Trophoblast cell (in vitro differentiated cells and primary cell): ENCODE data around the gene SPRN.

Source experiments
- DNase-seq, 2 donors: peaks; one replicate each; pipeline ENCODE4 v3.0.0-alpha.2; 2016
- H2AFZ ChIP-seq: 2 replicates; pipeline ENCODE4 v1.6.1; 2013; ENCODE audit warnings: low read length, moderate library complexity, mild to moderate bottlenecking; ENCODE audit not compliant: insufficient read depth, poor library complexity
- H2AK5ac ChIP-seq: 2 replicates; pipeline ENCODE4 v1.6.1; 2013; ENCODE audit warnings: mild to moderate bottlenecking, low read length
- H2BK120ac ChIP-seq: 2 replicates; pipeline ENCODE4 v1.6.1; 2013; ENCODE audit warnings: low read length, mild to moderate bottlenecking, moderate library complexity; ENCODE audit not compliant: insufficient read depth, poor library complexity
- H2BK12ac ChIP-seq: 2 replicates; pipeline ENCODE4 v1.6.1; 2013; ENCODE audit warnings: mild to moderate bottlenecking, low read length, moderate library complexity
- H2BK5ac ChIP-seq: 2 replicates; pipeline ENCODE4 v1.6.1; 2013; ENCODE audit warnings: low read length, low read depth, moderate library complexity, mild to moderate bottlenecking; ENCODE audit not compliant: poor library complexity
- H3K14ac ChIP-seq: 2 replicates; pipeline ENCODE4 v1.6.1; 2013; ENCODE audit warnings: mild to moderate bottlenecking, low read length
- H3K18ac ChIP-seq: 2 replicates; pipeline ENCODE4 v1.6.1; 2013; ENCODE audit warnings: mild to moderate bottlenecking, low read length
- H3K23ac ChIP-seq: 2 replicates; pipeline ENCODE4 v1.6.1; 2013; ENCODE audit warnings: low read length
- H3K27ac ChIP-seq: 2 replicates; pipeline ENCODE4 v1.5.1; 2013; ENCODE audit warnings: low read depth, mild to moderate bottlenecking, inconsistent platforms, low read length, moderate library complexity
- H3K27me3 ChIP-seq: 2 replicates; pipeline ENCODE4 v1.6.1; 2013; ENCODE audit warnings: inconsistent platforms, mild to moderate bottlenecking, low read length, moderate library complexity; ENCODE audit not compliant: insufficient read depth
- H3K36me3 ChIP-seq, 2 experiments: 1 replicate in 1 of 2; 2 replicates in 1 of 2; pipeline ENCODE4 v1.6.1; 2013; ENCODE audit warnings: low read length in 2 of 2, mild to moderate bottlenecking in 2 of 2, moderate library complexity in 1 of 2; ENCODE audit not compliant: insufficient read depth in 2 of 2, control insufficient read depth in 1 of 2
- H3K4ac ChIP-seq: 2 replicates; pipeline ENCODE4 v1.6.1; 2013; ENCODE audit warnings: low read depth, mild to moderate bottlenecking, low read length, moderate library complexity
- H3K4me1 ChIP-seq, 2 experiments: 1 replicate in 1 of 2; 2 replicates in 1 of 2; pipeline ENCODE4 v1.6.1; 2013; ENCODE audit warnings: low read length in 2 of 2, mild to moderate bottlenecking in 2 of 2, moderate library complexity in 1 of 2; ENCODE audit not compliant: insufficient read depth in 2 of 2, control insufficient read depth in 1 of 2
- H3K4me2 ChIP-seq: 2 replicates; pipeline ENCODE4 v1.6.1; 2013; ENCODE audit warnings: inconsistent platforms, mild to moderate bottlenecking, low read length, moderate library complexity
- H3K4me3 ChIP-seq: 2 replicates; pipeline ENCODE4 v1.5.1; 2013; ENCODE audit warnings: mild to moderate bottlenecking, low read depth, low read length, inconsistent platforms
- H3K79me1 ChIP-seq: one replicate; pipeline ENCODE4 v1.6.1; 2013; ENCODE audit warnings: low read length
- H3K79me2 ChIP-seq: 2 replicates; pipeline ENCODE4 v1.6.1; 2013; ENCODE audit warnings: low read length, mild to moderate bottlenecking; ENCODE audit not compliant: control insufficient read depth, insufficient read depth, poor library complexity
- H3K9ac ChIP-seq: 2 replicates; pipeline ENCODE4 v1.6.1; 2013; ENCODE audit warnings: mild to moderate bottlenecking, low read length
- H3K9me3 ChIP-seq: 2 replicates; pipeline ENCODE4 v1.6.1; 2013; ENCODE audit warnings: low read depth, mild to moderate bottlenecking, control low read depth, inconsistent platforms, low read length; ENCODE audit not compliant: insufficient read depth
- H4K12ac ChIP-seq: 2 replicates; pipeline ENCODE4 v1.6.1; 2013; ENCODE audit warnings: low read depth, mild to moderate bottlenecking, low read length, moderate library complexity
- H4K8ac ChIP-seq: 2 replicates; pipeline ENCODE4 v1.6.1; 2013; ENCODE audit warnings: low read depth, mild to moderate bottlenecking, low read length, moderate library complexity
- H4K91ac ChIP-seq: one replicate; pipeline ENCODE4 v1.6.1; 2013; ENCODE audit warnings: low read depth, mild to moderate bottlenecking, low read length, moderate library complexity
- WGBS: extraction: QIAGEN DNeasy Blood & Tissue Kit; methylation state at CpG from one replicate; pipeline ENCODE4 v1.1.7; 2013; ENCODE audit warnings: missing lambda C conversion rate; ENCODE audit not compliant: insufficient read length, insufficient coverage; ENCODE audit errors: extremely low coverage; 5-methylcytosine and 5-hydroxymethylcytosine counted together

The SPRN gene

DNA sequence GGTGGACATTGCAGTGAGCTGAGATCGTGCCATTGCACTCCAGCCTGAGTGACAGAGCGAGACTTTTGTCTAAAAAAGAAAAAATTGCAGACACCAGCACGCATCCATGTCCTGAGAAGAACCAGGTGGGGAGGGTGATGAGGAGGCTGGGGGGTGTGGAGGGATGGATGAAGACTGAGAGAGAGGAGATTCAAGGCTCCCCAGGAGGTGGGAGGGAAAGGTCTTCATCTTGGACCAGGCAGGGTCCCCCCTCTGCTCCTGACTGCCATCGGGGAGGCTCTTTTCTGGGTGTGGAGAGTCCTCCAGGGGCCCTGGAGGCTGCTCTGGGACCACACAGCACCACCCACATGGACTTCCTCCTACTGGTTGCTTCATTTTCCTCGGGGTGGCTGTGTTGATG lies 30.8 kb upstream of the SPRN start:
- no peak overlapping the region for H2AFZ ChIP-seq
- no peaks in the 10 kb centered on the region for H3K4me1 ChIP-seq
- peaks cover 71% of the 10 kb centered on the region for H3K9me3 ChIP-seq
- no peak overlapping the region for H3K27ac ChIP-seq
- H2AK5ac ChIP-seq: no peak overlapping the region
- no peak overlapping the region for H2BK12ac ChIP-seq
- H3K14ac ChIP-seq: no peak overlapping the region
- no peaks in the 10 kb centered on the region for H3K36me3 ChIP-seq
- H3K9ac ChIP-seq: no peak overlapping the region
- no peak for DNase-seq
- no peak overlapping the region for H4K8ac ChIP-seq
- no peaks in the 10 kb centered on the region for H3K79me2 ChIP-seq
- no peaks in the 10 kb centered on the region for H3K79me1 ChIP-seq
- H2BK120ac ChIP-seq: no peak overlapping the region
- no peak overlapping the region for H3K18ac ChIP-seq
- no peak overlapping the region for H3K23ac ChIP-seq
- H3K4me3 ChIP-seq: no peak overlapping the region
- WGBS: no CpG with 5 or more reads among the region's 5 CpGs
- no peak overlapping the region for H4K12ac ChIP-seq
- H3K4ac ChIP-seq: no peak overlapping the region
- H2BK5ac ChIP-seq: no peak overlapping the region
- H4K91ac ChIP-seq: no peak overlapping the region
- no peaks in the 10 kb centered on the region for H3K27me3 ChIP-seq
- H3K4me2 ChIP-seq: no peak overlapping the region

GRCh38 chr10:133454204-133454893 lies 29.9 kb upstream of the SPRN start:
- no peak for DNase-seq
- Histone ChIP-seq H2BK12ac (no peak overlapping the region), H3K14ac (no peak overlapping the region), H3K79me1 (no peaks in the 10 kb centered on the region), H3K23ac (no peak overlapping the region), H3K4ac (no peak overlapping the region), H3K36me3 (no peaks in the 10 kb centered on the region), H3K79me2 (no peaks in the 10 kb centered on the region), H2BK120ac (no peak overlapping the region), H3K18ac (no peak overlapping the region), H3K4me3 (no peak overlapping the region), H4K12ac (no peak overlapping the region), H3K4me1 (no peaks in the 10 kb centered on the region), H4K8ac (no peak overlapping the region), H3K27me3 (no peaks in the 10 kb centered on the region), H4K91ac (no peak overlapping the region), H3K9ac (peak overlapping the region; percentile 54), H3K4me2 (no peak overlapping the region), H3K9me3 (peaks cover 62% of the 10 kb centered on the region), H2AFZ (no peak overlapping the region), H2AK5ac (no peak overlapping the region), H3K27ac (no peak overlapping the region), H2BK5ac (no peak overlapping the region)
- no CpG with 5 or more reads among the region's 10 CpGs for WGBS

DNA sequence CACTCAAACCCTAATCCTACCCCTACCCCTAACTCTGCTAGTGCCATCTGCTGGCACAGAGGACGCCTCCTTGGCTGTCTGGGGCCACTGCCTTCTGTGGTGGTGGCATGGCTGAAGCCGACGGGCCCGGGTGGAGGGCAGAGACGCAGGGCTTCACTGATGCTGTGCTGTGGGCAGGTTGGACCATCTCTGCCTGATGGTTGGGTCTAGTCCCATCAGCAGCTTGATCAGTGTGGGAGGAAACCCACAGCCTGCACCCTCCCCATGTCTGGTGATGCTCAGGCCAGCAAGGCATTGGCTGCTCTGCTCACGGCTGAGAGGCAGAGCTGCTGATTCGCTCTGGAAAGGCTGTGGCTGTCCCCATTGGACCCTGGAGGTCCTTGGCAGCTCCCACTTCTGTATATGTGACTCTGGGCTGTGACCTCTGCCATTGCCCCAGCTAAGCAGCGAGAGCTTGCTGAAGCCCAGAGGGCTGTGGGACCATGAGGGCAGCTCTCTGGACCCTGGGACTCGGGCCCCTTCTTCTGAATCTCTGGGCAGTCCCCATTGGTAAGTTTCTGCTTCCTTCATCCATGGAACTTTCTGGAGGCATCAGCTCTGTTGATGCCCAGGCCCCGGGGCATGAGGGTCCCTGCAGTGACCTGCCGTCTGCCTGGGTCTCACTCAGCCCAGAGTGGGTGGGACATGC lies 29.2 kb upstream of the SPRN start, which contains the start of gene SCART1:
Gene SCART1, plus strand, starts transcription at position 430 of the 688 bp plus-strand sequence. Its CDS starts 53 bp downstream, at position 483.
- H2BK5ac ChIP-seq: no peak within 1 kb of the TSS
- H3K9ac ChIP-seq: peak within 1 kb of the TSS; percentile 54
- no peak for DNase-seq
- no peaks in the 10 kb centered on the region for H3K27me3 ChIP-seq
- WGBS: no CpG with 5 or more reads among the region's 11 CpGs
- no peak within 1 kb of the TSS for H2AFZ ChIP-seq
- no peak within 1 kb of the TSS for H3K23ac ChIP-seq
- H3K9me3 ChIP-seq: peaks cover 56% of the 10 kb centered on the region
- H3K4me3 ChIP-seq: no peak within 1 kb of the TSS
- H2BK12ac ChIP-seq: no peak within 1 kb of the TSS
- no peak within 1 kb of the TSS for H2AK5ac ChIP-seq
- H3K79me2 ChIP-seq: no peaks in the 10 kb centered on the region
- no peaks in the 10 kb centered on the region for H3K4me1 ChIP-seq
- H3K27ac ChIP-seq: no peak within 1 kb of the TSS
- H4K91ac ChIP-seq: no peak within 1 kb of the TSS
- no peak within 1 kb of the TSS for H3K4ac ChIP-seq
- no peak within 1 kb of the TSS for H3K14ac ChIP-seq
- H4K8ac ChIP-seq: no peak within 1 kb of the TSS
- H3K18ac ChIP-seq: no peak within 1 kb of the TSS
- H3K4me2 ChIP-seq: no peak within 1 kb of the TSS
- H3K79me1 ChIP-seq: no peaks in the 10 kb centered on the region
- H3K36me3 ChIP-seq: no peaks in the 10 kb centered on the region
- no peak within 1 kb of the TSS for H4K12ac ChIP-seq
- no peak within 1 kb of the TSS for H2BK120ac ChIP-seq

DNA sequence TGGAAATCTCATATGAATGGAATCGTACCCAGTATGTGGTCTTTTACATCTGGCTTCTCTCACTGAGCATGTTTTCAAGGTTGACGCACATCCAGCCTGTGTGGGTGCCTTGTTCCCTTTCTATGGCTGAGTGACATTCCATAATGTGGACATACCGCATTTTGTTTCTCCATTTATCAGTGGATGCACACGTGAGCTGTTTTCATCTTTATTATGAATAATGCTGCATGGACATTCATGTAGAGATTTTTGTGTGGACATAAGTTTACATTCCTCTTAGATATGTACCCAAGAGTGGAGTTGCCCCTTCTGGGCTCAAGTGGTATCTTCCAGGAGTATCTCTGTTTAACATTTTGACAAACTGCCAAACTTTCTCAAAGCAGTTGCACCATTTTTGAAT lies 28.0 kb upstream of the SPRN start:
- Histone ChIP-seq H3K9ac (no peak overlapping the region), H3K23ac (no peak overlapping the region), H2BK5ac (no peak overlapping the region), H3K14ac (no peak overlapping the region), H3K27me3 (no peaks in the 10 kb centered on the region), H2AK5ac (no peak overlapping the region), H4K12ac (no peak overlapping the region), H3K4me3 (no peak overlapping the region), H2AFZ (no peak overlapping the region), H4K8ac (no peak overlapping the region), H3K4ac (no peak overlapping the region), H4K91ac (no peak overlapping the region), H3K79me1 (no peaks in the 10 kb centered on the region), H3K27ac (no peak overlapping the region), H2BK12ac (no peak overlapping the region), H3K18ac (no peak overlapping the region), H3K36me3 (no peaks in the 10 kb centered on the region), H3K79me2 (no peaks in the 10 kb centered on the region), H3K9me3 (peaks cover 44% of the 10 kb centered on the region), H3K4me2 (no peak overlapping the region), H2BK120ac (no peak overlapping the region), H3K4me1 (no peaks in the 10 kb centered on the region)
- DNase-seq: peak in 1 of 2 donors; percentile 5
- no CpG with 5 or more reads among the region's 4 CpGs for WGBS
